ENCODE data around the gene RPAP3. TPM values are rescaled to one million over a fixed set of nuclear protein-coding genes. Genes with fewer than 3 reads are reported as not detected.

Gene RPAP3
- polyA plus RNA-seq, 1 experiment, result 28.2 TPM

DNA sequence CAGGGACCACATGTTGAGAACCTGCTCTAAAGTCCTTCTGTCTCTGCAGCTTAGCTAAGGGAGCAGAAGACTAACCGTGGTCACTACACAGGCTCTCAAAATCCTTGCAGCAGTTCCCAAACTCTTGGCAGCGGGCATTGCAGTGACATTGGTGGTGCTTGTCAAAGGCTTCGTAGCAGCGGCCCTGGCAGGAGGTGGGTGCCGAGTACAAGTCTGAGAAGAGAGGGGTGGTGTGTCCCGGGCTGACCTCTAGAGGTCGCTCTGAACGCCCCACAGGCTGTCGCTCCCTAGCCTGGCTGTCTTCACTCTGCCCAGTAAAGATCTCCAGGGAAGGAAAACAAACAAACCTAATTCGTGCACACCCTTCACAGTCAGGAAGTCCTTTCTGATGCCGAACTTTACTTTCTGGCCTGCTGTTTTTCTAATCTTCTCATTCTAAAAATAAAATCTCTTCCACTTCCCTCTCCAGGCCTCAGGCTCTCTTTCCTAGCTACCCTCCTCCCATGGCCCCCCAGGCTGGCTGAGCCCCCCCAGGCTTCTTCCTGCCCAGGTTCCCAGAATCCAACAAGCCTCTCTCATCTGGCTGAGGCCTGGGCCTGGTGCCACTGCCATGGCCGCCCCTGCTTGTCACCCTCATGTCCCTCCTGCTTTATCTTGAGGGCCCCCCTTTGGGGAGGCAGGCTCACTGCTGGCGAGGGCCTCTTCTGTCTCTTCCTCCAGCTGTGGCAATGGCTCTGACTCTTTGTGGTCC is 11.8 kb upstream of the RPAP3 start:
- no peaks in the 10 kb centered on the region for H3K27me3 ChIP-seq (ENCODE audit: control insufficient read depth, insufficient read depth, low read length)
- ChIA-PET CTCF (interaction anchor here (0.5 to 9.1 kb wide), 15 partner anchors 8 to 1035 kb away, joined by 3 to 152 read pairs (median 10); partner anchors contain the start of genes ENDOU, RAPGEF3, RPAP3 and SLC48A1), POLR2A (no interaction called here)
- no peaks in the 10 kb centered on the region for H3K9me3 ChIP-seq (ENCODE audit: control insufficient read depth, insufficient read depth, low read length)
- H3K4me3 ChIP-seq (ENCODE audit: low read depth, low read length), result no peak overlapping the region
- H3K27ac ChIP-seq (ENCODE audit: low read depth, low read length), result peak overlapping the region; percentile 68
- peak; percentile 64 for DNase-seq (ENCODE audit: low read depth, low spot score)
- TF ChIP-seq, protein P1, sequence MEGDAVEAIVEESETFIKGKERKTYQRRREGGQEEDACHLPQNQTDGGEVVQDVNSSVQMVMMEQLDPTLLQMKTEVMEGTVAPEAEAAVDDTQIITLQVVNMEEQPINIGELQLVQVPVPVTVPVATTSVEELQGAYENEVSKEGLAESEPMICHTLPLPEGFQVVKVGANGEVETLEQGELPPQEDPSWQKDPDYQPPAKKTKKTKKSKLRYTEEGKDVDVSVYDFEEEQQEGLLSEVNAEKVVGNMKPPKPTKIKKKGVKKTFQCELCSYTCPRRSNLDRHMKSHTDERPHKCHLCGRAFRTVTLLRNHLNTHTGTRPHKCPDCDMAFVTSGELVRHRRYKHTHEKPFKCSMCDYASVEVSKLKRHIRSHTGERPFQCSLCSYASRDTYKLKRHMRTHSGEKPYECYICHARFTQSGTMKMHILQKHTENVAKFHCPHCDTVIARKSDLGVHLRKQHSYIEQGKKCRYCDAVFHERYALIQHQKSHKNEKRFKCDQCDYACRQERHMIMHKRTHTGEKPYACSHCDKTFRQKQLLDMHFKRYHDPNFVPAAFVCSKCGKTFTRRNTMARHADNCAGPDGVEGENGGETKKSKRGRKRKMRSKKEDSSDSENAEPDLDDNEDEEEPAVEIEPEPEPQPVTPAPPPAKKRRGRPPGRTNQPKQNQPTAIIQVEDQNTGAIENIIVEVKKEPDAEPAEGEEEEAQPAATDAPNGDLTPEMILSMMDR (IDR thresholded peaks at IDR 0.05; ENCODE audit: low read depth, low read length), result peak; percentile 93

DNA sequence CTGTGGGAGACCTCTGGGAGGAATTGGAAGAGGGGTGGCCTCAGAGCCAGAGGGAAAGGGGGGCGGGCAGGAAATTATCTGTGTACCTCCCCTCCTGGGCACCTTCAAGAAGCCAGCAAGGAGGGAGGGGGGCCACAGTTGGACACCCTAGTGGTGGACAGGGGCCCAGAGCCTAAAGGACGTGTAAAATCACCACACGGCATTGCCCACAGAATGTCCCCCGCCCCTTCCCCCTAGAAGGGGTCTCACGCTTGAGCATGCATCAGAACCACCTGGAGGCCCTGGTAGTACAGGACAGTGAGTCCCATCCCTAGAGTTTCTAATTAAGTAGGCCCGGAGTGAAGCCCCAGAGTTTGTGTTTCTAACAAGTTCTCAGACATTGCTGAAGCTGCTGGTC is 11.2 kb upstream of the RPAP3 start:
- POLR2A ChIA-PET, result no interaction called here
- no peak overlapping the region for H3K27ac ChIP-seq (ENCODE audit: low read depth, low read length)
- no peaks in the 10 kb centered on the region for H3K27me3 ChIP-seq (ENCODE audit: control insufficient read depth, insufficient read depth, low read length)
- DNase-seq (ENCODE audit: low read depth, low spot score), result no peak
- no peaks in the 10 kb centered on the region for H3K9me3 ChIP-seq (ENCODE audit: control insufficient read depth, insufficient read depth, low read length)
- TF ChIP-seq, protein P1 (IDR thresholded peaks at IDR 0.05; ENCODE audit: low read depth, low read length), result no peak
- H3K4me3 ChIP-seq (ENCODE audit: low read depth, low read length), result no peak overlapping the region
- CTCF ChIA-PET, result interaction anchor here (0.6 to 9.1 kb wide), 14 partner anchors 8 to 1035 kb away, joined by 3 to 152 read pairs (median 20); partner anchors contain the start of genes ENDOU, RAPGEF3, RPAP3 and SLC48A1

DNA sequence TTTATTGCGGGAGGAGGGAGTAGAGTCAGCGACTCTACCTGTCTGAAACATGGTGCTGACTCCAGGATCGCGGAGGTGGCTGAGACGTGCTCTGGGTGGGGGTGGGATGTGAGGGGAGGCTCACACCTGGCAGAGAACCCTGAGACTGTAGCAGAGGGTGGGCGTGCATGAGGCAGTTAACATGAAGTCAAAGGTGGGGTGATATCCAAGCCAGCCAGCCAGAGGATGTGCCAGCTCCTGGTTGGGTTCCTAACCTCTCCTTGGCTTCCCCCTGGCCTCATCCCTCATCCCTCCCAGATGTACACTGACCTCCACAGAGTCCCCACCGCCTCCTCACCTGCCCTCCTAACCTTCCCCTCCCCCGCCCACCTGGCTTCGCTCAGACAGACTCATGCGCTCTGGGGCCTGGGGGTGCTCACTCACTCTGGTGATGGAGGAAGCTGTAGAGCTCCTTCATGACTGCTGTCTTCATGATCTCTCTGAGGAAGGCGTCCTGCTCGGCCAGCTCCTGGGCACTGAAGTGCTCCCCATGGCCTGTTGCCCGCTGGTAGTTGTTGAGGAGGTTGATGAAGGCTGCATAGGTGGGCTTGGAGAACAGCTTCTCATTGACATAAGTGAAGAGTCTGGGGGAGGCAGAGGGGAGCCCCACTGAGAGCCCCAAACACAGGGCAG is 10.2 kb upstream of the RPAP3 start:
- DNase-seq (ENCODE audit: low read depth, low spot score), result no peak
- ChIA-PET POLR2A (no interaction called here), CTCF (interaction anchor here (0.6 to 9.1 kb wide), 21 partner anchors 9 to 902 kb away, joined by 3 to 152 read pairs (median 9); partner anchors contain the start of genes ENDOU, RAPGEF3, RPAP3 and SLC48A1)
- Histone ChIP-seq H3K27me3 (ENCODE audit: control insufficient read depth, insufficient read depth, low read length) (no peaks in the 10 kb centered on the region), H3K9me3 (ENCODE audit: control insufficient read depth, insufficient read depth, low read length) (no peaks in the 10 kb centered on the region), H3K27ac (ENCODE audit: low read depth, low read length) (no peak overlapping the region), H3K4me3 (ENCODE audit: low read depth, low read length) (no peak overlapping the region)
- TF ChIP-seq, protein P1 (IDR thresholded peaks at IDR 0.05; ENCODE audit: low read depth, low read length), result no peak

DNA sequence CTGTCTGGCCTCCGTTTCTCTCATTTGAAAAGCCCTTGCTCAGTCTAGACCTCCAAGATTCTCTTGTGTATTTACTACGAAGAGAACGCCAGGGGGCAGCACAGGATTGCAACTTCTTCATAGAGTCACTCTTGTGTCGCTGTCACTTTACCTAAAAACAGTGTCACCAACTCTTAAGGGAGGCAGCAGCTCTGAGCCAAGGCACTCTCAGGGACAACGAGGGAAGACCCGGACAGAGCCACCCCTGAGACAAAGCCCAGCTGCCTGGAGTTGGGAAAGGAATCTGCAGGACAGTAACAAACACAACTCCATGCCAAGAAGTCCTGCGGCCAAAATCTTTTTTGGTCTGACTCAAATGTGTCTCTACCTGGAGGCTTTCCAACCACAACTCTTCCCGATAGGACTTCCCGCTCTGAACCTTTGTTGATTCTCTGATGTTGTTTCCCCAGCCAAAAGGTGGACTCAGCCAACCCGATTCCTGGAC is 9.6 kb upstream of the RPAP3 start:
- CTCF ChIA-PET, result interaction anchor here (0.6 to 9.1 kb wide), 24 partner anchors 9 to 903 kb away, joined by 3 to 152 read pairs (median 7); partner anchors contain the start of genes ENDOU, RAPGEF3, RPAP3 and SLC48A1
- Histone ChIP-seq H3K9me3 (ENCODE audit: control insufficient read depth, insufficient read depth, low read length) (no peaks in the 10 kb centered on the region), H3K27me3 (ENCODE audit: control insufficient read depth, insufficient read depth, low read length) (no peaks in the 10 kb centered on the region), H3K27ac (ENCODE audit: low read depth, low read length) (no peak overlapping the region), H3K4me3 (ENCODE audit: low read depth, low read length) (0 out of 2 replicates have a peak overlapping the region, but pooled peaks have one; percentile 25)
- TF ChIP-seq, protein P1 (IDR thresholded peaks at IDR 0.05; ENCODE audit: low read depth, low read length), result peak; percentile 80
- POLR2A ChIA-PET, result no interaction called here
- no peak for DNase-seq (ENCODE audit: low read depth, low spot score)

All from AG04450 (cell line).